Measurements from ENCODE around the gene CWF19L2.
"Not testable (repeated sequence)": the region's sequence is repeated elsewhere in the genome, so short reads cannot be mapped to it uniquely, and the experiment has no call there.

CWF19L2 gene

DNA sequence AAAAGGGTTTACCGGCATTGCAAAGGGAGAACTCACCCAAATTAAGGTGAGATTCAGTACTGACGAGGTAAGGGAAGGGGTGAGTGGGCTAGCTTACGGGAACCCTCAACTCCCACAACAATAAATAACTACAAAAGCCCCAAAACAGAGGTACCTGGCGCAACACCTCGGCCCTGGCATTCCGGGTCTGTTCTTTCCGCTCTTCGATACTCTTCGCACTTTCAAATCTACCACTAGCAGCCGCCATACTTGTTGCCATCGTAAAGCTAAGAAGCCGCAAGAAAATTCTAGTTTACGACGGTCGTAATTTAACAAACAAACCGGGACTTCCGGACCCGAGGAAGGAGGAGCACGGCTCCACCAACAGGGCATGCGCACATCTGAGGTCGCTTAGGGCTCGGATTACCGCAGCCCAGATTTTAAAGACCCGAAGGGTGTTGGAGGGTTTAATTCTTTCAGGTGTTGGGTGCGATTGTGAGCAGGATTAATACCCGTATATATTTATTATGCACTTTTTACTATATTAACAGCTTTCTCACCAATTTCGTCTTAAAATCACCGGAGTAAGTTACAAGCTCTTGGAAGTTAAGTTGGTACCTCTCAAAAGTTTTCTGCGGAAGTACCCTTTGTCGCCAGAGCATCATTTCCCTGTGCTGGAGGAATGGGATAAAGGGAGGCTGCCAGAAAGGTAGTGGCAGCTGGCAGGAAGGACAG is at the start of gene CWF19L2:
TSS of gene CWF19L2 (minus strand) at position 268 of the 714 bp plus-strand sequence. CDS start at position 259, 9 bp downstream.
- DNase-seq, result peak; percentile 48

DNA sequence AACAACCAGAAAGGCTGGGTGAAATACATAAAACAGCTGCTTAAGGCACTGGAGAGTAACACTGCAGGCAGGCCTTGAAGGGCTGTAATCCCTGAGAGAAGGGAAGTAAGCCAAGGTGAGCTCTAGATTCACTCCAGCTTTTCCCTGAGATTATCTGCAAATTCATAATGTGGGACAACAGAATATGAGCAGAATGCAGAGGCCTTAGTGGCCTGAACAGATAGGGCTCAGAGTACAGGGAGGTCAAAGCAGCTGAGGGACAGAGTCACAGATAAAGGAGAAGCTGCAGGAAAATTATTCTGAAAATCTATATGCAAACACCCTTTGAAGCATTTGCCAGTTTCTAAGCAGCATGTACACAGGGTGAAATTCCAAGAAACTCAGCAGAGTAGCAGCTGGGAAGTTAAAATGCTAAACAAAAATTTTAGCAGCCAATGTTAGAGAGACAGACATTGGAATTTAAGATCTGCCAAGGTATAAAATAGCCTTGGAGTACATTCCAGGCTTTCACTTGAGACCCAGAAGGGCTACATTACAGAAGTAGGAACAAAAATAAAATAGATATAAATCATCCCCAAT is 48.1 kb upstream of the CWF19L2 start:
- DNase-seq, result no peak

DNA sequence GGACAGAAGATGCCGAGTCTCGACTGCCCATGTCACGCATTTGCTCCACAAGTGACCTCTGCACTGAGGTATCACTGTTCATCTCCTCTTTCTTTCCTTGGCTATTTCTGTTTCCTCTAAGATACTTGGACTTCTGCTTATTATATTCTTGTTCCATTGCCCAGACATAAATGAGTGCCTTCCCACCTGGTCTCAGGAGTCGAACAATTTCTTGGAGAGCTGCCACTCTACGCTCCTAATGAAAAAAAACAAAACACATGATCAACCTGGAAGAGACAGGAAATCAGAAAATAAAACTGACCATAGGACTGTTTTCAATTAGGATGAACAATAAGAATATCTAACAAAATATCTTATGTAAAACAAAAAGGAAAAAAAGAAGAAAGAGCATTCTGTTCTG is 47.4 kb upstream of the CWF19L2 start:
- no peak for DNase-seq

DNA sequence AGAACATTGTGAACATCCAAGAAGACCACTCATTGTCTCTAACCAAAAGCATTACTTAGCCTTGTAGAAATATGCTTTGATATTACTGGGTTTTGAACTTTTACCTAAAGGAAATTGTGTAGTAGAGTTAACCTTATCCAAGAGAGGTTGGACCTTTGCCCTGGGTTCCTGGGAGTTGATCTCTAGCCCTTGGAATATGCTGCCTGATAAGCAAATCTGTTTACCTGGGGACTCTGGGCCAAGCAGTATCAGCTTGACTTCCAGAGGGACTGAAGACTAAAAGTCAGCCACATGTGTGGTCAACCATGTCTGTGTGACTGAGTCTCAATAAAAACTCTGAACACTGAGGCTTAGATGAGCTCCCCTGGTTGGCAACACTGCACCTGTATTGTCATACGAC is 44.1 kb upstream of the CWF19L2 start:
- DNase-seq, result no peak

DNA sequence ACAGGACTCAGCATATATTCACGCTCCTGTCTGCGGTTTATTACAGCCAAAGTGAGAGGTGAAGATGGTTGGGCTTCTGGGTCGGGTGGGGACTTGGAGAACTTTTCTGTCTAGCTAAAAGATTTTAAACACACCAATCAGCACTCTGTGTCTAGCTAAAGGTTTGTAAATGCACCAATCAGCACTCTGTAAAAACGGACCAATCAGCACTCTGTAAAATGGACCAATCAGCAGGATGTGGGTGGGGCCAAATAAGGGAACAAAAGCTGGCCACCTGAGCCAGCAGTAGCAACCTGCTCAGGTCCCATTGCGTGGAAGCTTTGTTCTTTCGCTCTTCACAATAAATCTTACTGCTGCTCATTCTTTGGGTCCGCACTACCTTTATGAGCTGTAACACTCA is 39.7 kb upstream of the CWF19L2 start:
- not testable (repeated sequence) for DNase-seq

DNA sequence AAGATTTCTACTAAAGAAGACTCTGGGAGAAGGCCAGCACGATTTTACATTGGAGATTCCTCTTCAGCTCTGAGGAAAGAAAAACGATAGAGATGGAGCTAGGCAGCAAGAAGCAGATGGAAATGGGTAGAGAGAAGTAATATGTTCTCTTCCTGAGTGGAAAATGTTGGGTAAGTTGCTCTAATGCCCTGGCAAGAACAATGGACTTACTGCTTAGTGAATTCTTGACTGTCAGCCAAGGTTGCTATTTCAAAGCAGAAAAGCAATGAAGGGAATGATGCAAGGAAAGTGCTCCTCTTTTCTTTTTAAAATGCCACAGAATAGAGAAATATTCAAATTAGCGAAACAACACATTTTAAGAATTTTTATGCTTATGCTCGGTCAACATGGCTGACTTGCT is 38.4 kb upstream of the CWF19L2 start:
- no peak for DNase-seq

DNA sequence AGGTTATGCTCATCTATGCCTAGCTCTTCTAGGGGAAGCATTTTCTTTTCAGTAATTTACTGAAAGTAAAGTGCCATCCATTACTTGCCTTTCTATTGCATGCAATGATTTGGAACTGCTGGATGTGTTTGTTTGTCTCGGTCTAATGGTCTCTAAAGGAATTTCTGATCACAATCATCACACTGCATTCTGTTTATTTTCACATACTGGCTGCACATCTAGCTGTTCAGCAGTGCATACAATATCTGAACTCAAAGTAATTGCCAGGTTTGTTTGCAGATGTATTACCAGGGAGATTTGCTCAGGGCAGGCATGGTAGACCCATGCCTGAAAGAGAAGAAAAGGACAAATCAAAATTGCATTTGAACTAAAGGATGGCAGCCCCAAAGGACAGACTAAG is 36.4 kb upstream of the CWF19L2 start:
- DNase-seq, result no peak

DNA sequence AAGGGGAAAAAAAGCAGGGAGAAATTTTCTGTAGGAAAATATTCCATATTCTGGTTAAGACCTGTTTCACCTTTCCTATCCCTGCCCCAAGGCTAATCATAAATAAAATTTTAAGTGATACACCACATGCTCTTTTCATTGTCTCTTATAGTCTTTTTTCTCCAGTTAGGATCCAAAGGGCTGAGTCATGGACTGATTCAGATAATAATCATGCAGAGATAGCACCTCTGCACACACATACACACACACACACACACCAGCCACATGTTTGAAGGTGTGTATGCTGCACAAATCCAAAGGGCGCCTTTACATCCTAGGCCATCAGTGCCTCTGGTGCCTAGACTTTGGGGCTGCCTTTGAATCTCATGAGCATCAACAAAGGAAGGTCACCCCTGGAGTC is 35.5 kb upstream of the CWF19L2 start:
- peak; percentile 1 for DNase-seq

DNA sequence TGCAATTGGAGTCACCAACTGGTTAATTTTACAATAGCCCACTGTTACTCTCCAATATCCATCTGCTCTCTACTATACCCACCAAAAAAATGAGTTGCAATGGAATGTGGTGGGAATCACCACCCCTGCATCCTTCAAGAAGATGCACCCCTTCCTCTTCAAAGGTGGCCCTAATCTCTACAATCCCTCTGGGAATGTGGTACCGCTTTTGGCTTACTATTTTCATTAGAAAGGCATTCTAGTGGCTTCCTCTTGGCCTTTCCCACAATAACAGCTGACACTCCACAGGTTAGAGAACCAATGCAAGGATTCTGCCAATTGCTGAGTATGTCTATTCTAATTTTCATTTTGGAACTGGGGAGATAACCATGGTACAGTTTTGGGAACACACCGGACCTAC is 33.2 kb upstream of the CWF19L2 start:
- no peak for DNase-seq

DNA sequence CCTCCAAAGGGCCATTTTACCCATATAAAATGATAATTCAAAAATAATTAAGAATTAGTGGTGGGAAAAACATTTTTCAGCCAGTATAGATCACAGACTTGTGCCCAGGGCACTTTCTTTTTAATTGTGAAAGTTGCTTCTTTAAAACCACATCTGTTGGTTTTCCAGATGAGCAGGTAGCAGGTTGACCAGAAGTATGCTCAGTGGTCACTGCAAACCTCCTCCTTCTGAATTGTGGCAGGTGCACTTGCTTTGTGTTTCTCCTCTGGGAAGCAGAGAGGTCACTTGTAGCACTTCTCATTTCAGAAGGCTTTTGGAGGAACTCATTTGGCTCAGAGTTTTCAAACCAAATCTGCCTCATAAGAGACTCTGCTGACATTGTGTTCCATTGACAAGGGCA is 24.6 kb upstream of the CWF19L2 start:
- DNase-seq, result no peak

DNA sequence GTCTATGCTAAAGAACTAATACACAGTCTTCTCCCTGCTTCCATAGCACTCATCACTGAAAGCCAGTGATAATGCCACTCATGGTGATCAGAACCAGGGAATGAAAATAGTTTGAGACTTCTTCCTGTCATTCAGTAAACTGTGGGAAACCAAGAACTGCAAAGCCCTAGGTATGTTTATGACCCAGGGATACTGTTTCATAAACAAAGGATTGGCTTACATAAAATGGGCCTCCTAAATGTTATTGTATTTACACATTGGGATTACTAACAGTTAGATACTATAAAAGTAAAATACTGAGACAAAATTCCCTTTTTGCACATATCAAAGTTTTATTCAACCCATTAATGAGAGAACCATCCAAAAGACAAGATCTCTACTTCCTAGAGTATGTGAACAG is 21.3 kb upstream of the CWF19L2 start:
- DNase-seq, result no peak

DNA sequence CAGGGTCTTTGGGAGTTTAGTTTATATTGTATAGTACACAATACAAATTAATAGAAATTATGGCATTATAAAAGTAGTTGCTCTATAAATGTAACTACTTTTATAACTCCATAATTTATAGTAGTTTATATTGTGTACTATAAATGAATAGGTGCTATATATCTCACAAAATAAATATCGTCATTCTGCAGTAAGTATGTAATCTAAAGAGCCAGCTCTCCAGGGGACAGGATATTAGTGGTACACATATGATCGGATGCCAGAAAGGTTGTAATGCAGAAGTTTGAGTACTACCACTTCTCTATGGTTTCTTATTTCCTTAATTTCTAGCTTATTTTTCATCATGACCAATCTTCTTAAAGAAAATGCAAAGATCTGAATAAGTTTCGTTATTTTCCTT is 20.2 kb upstream of the CWF19L2 start:
- no peak for DNase-seq

DNA sequence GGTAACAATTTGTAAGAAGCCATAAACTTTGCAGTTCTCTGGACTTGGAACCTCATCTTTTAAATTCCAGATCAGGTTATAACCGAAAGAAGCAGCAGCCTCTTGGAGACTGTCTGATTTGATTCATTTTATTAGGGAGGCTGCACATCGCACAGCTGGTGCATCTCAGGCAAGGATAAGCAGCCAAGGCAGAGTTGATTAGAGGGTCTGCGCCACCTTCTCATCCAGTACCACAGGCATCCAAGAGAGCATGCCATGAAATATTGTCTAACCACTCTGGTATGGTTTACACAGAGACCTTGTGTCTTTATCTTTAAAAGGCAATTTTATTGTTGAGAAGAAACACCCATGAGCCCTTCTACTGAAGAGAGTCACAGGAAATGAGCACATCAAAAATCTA is 16.2 kb upstream of the CWF19L2 start:
- DNase-seq, result no peak

DNA sequence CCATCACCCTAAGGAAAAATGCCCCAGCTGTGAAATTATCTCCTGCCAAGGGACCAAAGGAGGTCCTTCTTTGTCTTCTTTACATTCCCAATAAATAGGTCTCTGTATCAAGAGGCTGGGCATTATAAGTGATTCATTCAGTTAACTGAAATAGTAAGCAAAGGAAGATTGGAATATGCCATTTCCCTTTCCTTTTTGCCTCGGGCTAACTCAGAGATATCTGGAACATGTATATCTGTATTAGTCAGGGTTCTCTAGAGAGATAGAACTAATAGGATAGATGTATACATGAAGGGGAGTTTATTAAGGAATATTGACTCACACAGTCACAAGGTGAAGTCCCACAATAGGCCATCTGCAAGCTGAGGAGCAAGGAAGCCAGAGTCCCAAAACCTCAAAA is 15.3 kb upstream of the CWF19L2 start:
- DNase-seq, result no peak

DNA sequence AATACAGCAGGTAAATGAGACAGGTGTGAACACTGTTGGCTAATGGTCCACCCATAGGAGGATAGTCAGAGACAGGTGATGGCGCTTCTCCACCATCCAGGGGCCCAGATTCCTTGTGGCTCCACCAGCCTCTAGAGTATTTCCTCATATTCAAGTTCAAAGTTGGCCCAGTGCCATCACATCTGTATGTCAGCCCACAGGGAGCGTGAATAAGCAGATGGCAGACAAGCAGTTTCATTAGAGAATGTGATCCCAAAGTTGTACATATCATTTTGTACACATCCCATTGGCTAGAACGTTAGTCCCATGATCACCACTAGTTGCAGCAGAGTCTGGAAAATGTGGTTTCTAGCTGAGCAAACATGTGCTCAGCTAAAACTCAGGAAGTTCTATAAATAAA is 11.0 kb upstream of the CWF19L2 start:
- DNase-seq, result no peak

DNA sequence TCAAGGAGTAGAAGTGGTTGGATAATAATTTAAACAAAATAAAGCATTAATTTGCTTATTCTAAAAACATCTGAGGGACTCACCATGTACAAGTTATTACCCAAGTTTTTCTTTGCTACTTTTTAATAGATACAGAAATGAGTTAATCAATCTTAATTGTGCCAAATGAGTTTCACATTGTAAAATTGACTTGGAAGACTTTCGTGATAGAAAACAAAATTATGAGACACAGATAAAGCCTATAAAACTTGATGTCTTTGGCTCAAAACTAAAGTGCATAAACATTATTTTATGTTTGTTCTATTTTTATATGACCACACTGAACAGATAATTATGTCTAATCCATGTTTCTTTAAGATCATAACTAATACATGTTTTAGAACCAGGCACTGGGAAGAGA is 10.1 kb upstream of the CWF19L2 start:
- no peak for DNase-seq

DNA sequence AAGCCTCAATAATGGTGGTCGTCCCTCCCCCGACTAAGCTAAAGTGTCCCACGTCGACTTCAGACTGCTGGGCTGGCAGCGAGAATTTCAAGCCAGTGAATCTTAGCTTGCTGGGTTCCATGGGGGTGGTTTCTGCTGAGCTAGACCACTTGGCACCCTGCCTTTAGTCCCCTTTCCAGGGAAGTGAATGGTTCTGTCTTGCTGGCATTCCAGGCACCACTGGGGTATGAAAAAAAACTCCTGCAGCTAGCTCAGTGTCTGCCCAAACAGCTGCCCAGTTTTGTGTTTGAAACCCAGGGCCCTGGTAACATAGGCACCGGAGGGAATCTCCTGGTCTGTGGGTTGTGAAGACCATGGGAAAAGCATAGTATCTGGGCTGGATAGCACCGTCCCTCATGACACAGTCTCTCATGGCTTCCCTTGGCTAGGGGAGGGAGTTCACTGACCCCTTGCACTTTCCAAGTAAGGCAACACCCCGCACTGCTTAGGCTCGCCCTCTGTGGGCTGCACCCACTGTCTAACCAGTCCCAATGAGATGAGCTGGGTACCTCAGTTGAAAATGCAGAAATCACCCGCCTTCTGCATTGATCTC is 8.7 kb upstream of the CWF19L2 start:
- not testable (repeated sequence) for DNase-seq

DNA sequence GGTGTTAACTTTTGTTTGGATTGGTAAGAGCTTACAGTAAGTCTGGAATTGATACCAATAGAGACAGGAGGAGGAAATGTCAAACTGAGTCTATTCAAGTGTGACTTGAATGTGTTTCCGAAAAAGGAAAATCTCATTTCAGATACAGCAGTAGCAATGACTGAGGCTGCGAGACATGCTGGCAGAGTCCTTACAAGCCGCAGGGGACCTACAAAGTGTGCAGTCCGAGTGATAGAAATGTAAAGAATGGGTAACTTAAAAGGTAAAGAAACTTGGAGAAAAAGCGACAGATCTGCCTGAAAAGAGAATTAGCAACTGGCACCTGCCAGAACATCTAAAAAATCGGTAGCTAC is 444 bp downstream of the CWF19L2 start:
- no peak for DNase-seq

DNA sequence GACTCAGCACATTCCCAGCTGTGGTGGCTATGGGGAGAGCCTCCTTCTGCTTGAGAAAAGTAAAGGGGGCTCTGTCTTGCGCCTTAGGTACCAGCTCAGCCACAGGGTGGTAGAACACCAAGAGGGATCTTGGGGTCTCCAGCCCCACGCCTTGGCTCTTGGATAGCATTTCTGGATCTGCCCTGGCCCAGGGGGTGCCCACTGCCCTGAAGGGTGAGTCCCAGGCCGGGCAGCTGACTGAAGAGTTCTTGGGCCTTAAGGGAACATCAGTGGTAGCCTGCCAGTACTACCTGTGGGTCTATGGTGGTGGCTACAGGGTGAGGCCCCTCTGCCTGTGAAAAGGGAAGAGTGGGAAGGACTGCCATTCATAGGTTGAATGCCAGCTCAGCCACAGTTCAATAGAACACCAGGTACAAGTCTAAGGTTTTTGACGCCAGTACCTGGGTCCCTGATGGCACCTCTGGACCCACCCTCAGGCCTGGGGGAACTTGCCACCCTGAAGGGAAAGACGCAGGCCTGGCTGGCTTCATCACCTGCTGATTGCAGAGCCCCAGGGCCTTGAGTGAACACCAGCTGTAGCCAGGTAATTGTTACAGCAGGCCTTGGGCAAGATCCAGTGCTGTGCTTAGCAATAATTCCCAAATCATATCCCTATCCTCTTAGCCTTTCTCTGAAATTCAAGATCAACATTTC is 3.9 kb downstream of the CWF19L2 start:
- no peak for DNase-seq

DNA sequence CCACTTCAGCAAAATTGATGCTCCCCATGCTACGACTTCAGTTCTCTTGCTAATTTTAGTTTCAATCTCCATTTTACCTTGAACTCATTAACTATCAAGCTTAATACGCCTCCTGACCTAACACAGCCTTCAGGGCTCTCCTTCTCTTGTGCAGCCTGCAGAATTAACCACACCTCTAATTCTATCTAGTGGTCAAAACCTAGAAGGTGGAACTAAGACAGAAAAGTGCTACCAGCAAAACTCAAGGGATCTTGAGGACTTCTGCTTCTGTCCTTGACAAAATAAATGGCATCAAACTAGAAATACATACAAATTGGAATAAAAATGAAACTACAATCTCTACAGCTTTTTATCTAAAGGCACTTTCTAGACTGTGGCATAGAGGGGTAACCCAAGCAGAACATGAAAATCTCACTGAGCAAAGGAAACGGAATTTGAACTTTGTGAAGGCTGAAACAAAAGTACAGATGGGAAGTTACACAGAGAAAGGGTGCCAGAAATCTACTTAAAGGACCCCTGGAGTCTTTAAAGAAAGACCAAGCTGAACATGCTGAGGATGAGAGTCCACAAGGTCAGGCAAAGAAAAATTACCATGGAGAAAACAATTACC is 10.7 kb downstream of the CWF19L2 start:
- no peak for DNase-seq

DNA sequence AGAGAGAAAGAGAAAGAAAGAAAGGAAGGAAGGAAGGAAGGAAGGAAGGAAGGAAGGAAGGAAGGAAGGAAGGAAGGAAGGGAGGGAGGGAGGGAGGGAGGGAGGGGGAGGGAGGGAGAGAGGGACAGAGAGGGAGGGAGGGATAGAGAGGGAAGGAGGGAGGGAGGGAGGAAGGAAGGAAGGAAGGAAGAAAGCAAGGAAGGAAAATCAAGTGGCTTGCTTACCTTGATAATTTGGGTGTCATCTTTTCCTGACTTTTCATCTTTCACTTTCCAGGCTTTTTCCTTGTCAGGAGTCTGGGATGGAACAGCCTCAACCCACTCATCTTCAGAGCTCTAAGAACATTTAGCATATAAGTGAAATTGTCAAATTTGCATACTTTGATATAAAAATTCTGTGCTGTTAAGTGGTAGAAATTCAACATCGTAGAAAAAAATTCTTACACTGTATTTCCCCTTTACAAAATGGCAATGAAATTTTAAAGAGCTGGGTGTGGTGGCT is 14.9 kb downstream of the CWF19L2 start:
- no peak for DNase-seq

DNA sequence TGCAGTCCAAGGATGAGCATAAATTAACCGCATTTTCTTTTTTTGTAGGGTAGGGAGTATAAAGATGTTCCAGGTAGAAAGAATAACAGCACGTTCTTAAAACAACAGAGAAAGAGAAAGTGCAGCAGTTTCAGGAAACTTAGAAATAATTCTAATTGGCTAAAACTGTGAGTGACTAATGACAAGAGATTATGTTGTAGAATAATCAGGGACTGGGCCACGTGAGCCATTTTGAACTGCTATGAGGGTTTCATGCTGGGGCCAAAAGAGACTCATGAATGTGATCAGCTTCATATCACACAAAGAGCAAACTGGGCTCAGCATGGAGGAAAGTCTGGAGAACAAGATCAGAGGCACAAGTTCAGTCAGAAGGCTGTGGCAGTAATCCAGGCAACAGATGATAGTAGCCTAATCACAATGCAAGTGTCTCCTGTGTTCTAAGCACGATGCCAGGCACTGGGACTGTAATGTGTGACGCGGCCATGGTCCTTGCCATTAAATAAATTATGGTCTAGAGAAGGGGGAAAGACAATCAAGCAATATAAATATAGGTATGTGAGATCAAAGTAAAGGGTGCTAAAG is 17.9 kb downstream of the CWF19L2 start:
- no peak for DNase-seq

DNA sequence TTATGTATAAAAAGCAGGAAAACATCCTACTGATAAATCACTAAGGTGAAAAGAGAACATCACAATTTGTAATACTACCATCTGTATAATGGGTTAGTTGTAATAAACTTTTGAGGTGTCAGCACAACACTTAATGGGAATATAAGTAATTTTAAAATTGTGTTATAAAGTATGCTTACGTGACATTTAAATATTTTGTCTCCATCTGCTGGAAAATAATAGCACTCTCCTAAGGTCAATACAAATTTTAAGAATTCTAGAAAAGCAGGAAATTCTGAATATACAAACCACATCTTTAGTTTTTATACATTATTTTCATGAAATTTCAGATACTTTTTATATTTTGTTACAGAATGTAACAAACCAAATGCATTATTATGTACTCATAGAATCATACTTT is 19.5 kb downstream of the CWF19L2 start:
- no peak for DNase-seq

Measured in T1000 (cell line).